Gastrocnemius medialis (tissue), 4 donors: ENCODE measurements around the gene HNRNPA0. TPM values are rescaled to one million over a fixed set of nuclear protein-coding genes. Genes with fewer than 3 reads are reported as not detected.

Source experiments
- ATAC-seq, 2 donors: fragments of 150-250 bp; one replicate each; pipeline ENCODE4 v1.9.1; 2016
- DNase-seq, 2 donors: peaks; one replicate each; pipeline ENCODE4 v3.0.0-alpha.2; 2019
- H3K27ac ChIP-seq, 4 donors: fragments of 200-600 bp; sonication (generic); 1 replicate in 1 of 4; 2 replicates in 3 of 4; pipeline ENCODE4 v1.5.1; 2016 to 2018; ENCODE audit warnings: mild to moderate bottlenecking in 2 of 4, moderate library complexity in 1 of 4
- H3K27me3 ChIP-seq, 3 donors: fragments of 200-600 bp; sonication (generic) in 2 of 3; 1 replicate in 1 of 3; 2 replicates in 2 of 3; pipeline versions ENCODE4 v1.5.1 to v1.6.0; 2016 to 2019; ENCODE audit warnings: mild to moderate bottlenecking in 1 of 3, moderate library complexity in 1 of 3
- H3K36me3 ChIP-seq, 2 donors: fragments of 200-600 bp; sonication (generic) in 1 of 2; one replicate each; pipeline ENCODE4 v1.5.1; 2017 to 2018
- H3K4me1 ChIP-seq, 2 donors: fragments of 200-600 bp; sonication (generic) in 1 of 2; one replicate each; pipeline ENCODE4 v1.5.1; 2016 to 2017; ENCODE audit warnings: mild to moderate bottlenecking in 2 of 2
- H3K4me3 ChIP-seq, 4 donors: fragments of 200-600 bp; sonication (generic) in 3 of 4; 1 replicate in 1 of 4; 2 replicates in 3 of 4; pipeline ENCODE4 v1.5.1; 2016 to 2019; ENCODE audit warnings: mild to moderate bottlenecking in 2 of 4
- H3K9me3 ChIP-seq, 3 donors: fragments of 200-600 bp; sonication (generic) in 2 of 3; 1 replicate in 1 of 3; 2 replicates in 2 of 3; pipeline ENCODE4 v1.5.1; 2016 to 2019
- POLR2A ChIP-seq, 2 donors: fragments of 450-650 bp; IDR thresholded peaks; one replicate each; pipeline ENCODE4 v1.6.1; 2017; ENCODE audit warnings: antibody characterized with exemption in 2 of 2, mild to moderate bottlenecking in 2 of 2, moderate library complexity in 2 of 2
- in situ Hi-C, 4 donors: fragments of 200-750 bp; cut with MboI; loops; one replicate each; pipeline versions ENCODE4 v1.15.0 to v1.8.0; 2017; ENCODE audit warnings: low sequenced_read_pairs in 4 of 4
- intact Hi-C: fragments of 100-400 bp; cut with DNase I; formaldehyde crosslinking; loops from one replicate; pipeline ENCODE4 v1.15.1; 2023; ENCODE audit warnings: low total_unique reads
- total RNA-seq, 4 donors: library from RNA; depleted of rRNA; stranded (reverse); fragments of >200 nt; gene quantifications; one replicate each; pipeline versions ENCODE4 v1.1.0 to v1.2.3, GENCODE V29; 2016
- TF ChIP-seq, protein P1 (sequence below), 5 experiments: fragments of 450-650 bp in 3 of 5; fragments of 200-600 bp in 2 of 5; sonication (generic) in 2 of 5; IDR thresholded peaks in 4 of 5; conservative IDR thresholded peaks in 1 of 5; 1 replicate in 4 of 5; 2 replicates in 1 of 5; pipeline ENCODE4 v1.5.1; 2016 to 2019; ENCODE audit warnings: antibody characterized with exemption in 5 of 5, mild to moderate bottlenecking in 3 of 5, moderate library complexity in 3 of 5

Gene HNRNPA0
- total RNA-seq, 4 donors from 2014 or later = 4.2 to 6.0 (median 5.2) TPM

DNA sequence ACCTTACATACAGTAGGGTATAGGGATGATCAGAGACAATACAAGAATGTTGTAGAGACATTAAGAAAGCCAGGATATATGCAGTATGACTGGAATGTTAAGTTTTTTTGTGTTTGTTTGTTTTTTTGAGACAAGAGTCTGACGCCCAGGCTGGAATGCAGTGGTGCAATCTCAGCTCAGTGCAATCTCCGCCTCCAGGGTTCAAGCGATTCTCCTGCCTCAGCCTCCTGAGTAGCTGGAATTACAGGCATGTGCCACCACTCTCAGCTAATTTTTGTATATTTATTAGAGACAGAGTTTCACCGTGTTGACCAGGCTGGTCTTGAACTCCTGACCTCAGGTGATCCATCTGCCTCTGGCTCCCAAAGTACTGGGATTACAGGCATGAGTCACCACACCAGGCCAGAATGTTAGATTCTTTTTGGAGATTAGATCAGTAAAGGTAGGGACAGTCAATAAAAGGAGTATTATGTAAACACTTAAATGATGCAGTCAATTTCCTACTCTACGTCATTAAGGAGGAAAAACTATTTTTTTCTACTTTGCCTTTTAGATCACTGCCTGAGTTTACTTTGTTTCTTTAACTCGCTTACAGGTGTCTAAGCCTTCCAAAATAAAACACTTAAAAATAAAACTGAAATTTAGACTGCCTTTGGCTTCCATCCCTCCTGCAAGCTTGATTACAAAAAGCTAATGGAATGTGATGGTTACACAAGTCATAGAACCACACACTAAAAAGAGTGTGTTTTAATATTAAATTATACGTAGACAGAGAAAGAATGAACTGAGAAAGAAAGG is 6.8 kb upstream of the HNRNPA0 start:
- in situ Hi-C loops (loop anchor here in 2 of 4 donors (25.0 kb wide), 1 partner anchor 276 kb away; the partner anchor contains the start of gene FAM13B (in 2 of the 2)), intact Hi-C loops (no loop called here)
- Histone ChIP-seq H3K9me3 (no peaks in the 10 kb centered on the region), H3K27ac (no peak overlapping the region), H3K4me3 (no peak overlapping the region), H3K36me3 (no peaks in the 10 kb centered on the region), H3K27me3 (no peaks in the 10 kb centered on the region), H3K4me1 (peaks cover 0 to 7% of the 10 kb centered on the region in 2 donors)
- ATAC-seq (no peak), DNase-seq (no peak)
- TF ChIP-seq, protein P1, sequence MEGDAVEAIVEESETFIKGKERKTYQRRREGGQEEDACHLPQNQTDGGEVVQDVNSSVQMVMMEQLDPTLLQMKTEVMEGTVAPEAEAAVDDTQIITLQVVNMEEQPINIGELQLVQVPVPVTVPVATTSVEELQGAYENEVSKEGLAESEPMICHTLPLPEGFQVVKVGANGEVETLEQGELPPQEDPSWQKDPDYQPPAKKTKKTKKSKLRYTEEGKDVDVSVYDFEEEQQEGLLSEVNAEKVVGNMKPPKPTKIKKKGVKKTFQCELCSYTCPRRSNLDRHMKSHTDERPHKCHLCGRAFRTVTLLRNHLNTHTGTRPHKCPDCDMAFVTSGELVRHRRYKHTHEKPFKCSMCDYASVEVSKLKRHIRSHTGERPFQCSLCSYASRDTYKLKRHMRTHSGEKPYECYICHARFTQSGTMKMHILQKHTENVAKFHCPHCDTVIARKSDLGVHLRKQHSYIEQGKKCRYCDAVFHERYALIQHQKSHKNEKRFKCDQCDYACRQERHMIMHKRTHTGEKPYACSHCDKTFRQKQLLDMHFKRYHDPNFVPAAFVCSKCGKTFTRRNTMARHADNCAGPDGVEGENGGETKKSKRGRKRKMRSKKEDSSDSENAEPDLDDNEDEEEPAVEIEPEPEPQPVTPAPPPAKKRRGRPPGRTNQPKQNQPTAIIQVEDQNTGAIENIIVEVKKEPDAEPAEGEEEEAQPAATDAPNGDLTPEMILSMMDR (IDR thresholded peaks at IDR 0.05 in 4 of 5, conservative IDR thresholded peaks at IDR 0.05 in 1 of 5) = no peak
- no peak for TF ChIP-seq POLR2A (IDR thresholded peaks at IDR 0.05)

DNA sequence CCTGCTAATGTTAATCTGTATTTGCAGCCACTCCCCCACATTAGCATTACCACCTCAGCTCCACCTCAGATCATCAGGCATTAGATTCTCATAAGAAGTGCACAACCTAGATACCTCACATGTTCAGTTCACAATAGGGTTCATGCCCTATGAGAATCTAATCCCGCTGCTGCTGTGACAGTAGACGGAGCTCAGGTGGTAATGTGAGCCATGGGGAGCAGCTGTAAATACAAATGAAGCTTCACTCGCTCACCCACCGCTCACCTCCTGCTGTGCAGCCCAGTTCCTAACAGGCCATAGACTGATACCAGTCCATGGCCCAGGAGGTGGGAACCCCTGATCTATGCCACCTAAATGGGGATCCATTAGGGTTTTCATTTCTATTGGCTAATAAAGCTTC is 6.1 kb upstream of the HNRNPA0 start:
- Histone ChIP-seq H3K27me3 (no peaks in the 10 kb centered on the region), H3K4me1 (peaks cover 0 to 10% of the 10 kb centered on the region in 2 donors), H3K4me3 (no peak overlapping the region), H3K27ac (no peak overlapping the region), H3K36me3 (no peaks in the 10 kb centered on the region), H3K9me3 (no peaks in the 10 kb centered on the region)
- DNase-seq (no peak), ATAC-seq (no peak)
- in situ Hi-C loops (loop anchor here in 2 of 4 donors (25.0 kb wide), 1 partner anchor 277 kb away; the partner anchor contains the start of gene FAM13B (in 2 of the 2)), intact Hi-C loops (no loop called here)
- TF ChIP-seq POLR2A (IDR thresholded peaks at IDR 0.05) = no peak
- TF ChIP-seq, protein P1 (IDR thresholded peaks at IDR 0.05 in 4 of 5, conservative IDR thresholded peaks at IDR 0.05 in 1 of 5) = no peak

DNA sequence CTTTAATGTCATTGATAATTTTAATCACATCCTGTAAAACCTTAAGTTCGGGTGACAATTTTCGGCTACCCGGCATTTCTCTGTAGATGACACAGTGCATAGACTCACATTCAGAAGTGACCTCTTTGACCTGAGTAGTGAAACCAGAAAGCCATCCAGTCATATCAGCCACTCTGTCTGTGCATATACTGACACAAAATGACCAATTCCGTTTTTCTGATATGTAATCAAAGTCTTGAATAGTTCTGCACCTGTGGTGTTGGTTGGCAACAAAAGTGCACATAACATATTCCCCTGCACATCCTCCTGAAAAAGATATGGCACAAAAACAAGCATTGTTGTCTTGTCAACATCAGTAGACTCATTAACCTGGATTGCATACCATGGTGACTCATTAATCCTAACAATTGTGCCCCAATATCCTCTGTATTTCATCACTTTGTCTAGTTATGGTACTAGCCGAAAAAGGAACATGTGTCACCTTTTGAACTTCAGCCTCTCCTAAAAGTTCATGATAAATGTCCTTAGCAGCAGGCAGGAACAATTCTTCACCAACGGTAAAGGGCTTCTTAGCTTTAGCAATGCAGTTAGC is 4.6 kb upstream of the HNRNPA0 start:
- intact Hi-C loops = no loop called here
- TF ChIP-seq, protein P1 (IDR thresholded peaks at IDR 0.05 in 4 of 5, conservative IDR thresholded peaks at IDR 0.05 in 1 of 5) = no peak
- TF ChIP-seq POLR2A (IDR thresholded peaks at IDR 0.05) = no peak
- ATAC-seq = no peak

DNA sequence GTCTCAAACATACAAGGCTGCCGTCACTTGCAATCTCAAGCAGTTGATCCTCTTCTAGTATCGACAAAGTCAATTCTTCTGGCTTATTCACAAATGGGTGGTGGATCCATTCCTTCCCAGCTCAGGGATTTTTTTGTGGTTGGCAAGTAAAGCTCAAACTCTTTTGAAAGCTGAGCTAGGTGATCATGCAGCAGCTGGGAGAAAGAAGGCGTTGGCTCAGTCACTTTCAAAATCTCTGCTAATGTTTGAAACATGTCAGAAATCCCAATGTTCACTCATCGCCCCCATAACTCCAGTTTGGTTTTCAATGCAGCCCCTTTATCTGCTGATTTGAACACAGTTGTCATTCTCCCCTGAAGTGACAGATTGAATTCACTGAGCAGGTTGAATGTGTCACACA is 4.0 kb upstream of the HNRNPA0 start:
- ATAC-seq = no peak
- no peak for DNase-seq
- peaks cover 0 to 13% of the 10 kb centered on the region in 2 donors for H3K4me1 ChIP-seq
- H3K4me3 ChIP-seq = no peak overlapping the region
- in situ Hi-C loops = loop anchor here in 2 of 4 donors (25.0 kb wide), 1 partner anchor 279 kb away; the partner anchor contains the start of gene FAM13B (in 2 of the 2)
- no peaks in the 10 kb centered on the region for H3K9me3 ChIP-seq
- TF ChIP-seq, protein P1 (IDR thresholded peaks at IDR 0.05 in 4 of 5, conservative IDR thresholded peaks at IDR 0.05 in 1 of 5) = no peak
- no peak for TF ChIP-seq POLR2A (IDR thresholded peaks at IDR 0.05)
- no peak overlapping the region for H3K27ac ChIP-seq
- no peaks in the 10 kb centered on the region for H3K27me3 ChIP-seq
- H3K36me3 ChIP-seq = no peaks in the 10 kb centered on the region
- intact Hi-C loops = no loop called here

More for the DNA sequence above, 4.6 kb upstream of the HNRNPA0 start:
- Histone ChIP-seq H3K4me3 (no peak overlapping the region), H3K4me1 (peaks cover 0 to 13% of the 10 kb centered on the region in 2 donors), H3K27me3 (no peaks in the 10 kb centered on the region), H3K9me3 (no peaks in the 10 kb centered on the region), H3K27ac (no peak overlapping the region), H3K36me3 (no peaks in the 10 kb centered on the region)
- no peak for DNase-seq
- in situ Hi-C loops = loop anchor here in 2 of 4 donors (25.0 kb wide), 1 partner anchor 278 kb away; the partner anchor contains the start of gene FAM13B (in 2 of the 2)
